Testis (tissue), 3 donors: ENCODE measurements around the gene GATA2. TPM values are rescaled to one million over a fixed set of nuclear protein-coding genes. Genes with fewer than 3 reads are reported as not detected.

ENCODE experiments used
- DNase-seq: peaks from one replicate; pipeline ENCODE4 v3.0.0-alpha.2; 2019
- H3K27ac ChIP-seq, 2 donors: fragments of 200-600 bp; sonication (generic); one replicate each; pipeline ENCODE4 v1.5.1; 2019
- H3K27me3 ChIP-seq: fragments of 200-600 bp; sonication (generic); one replicate; pipeline ENCODE4 v1.5.1; 2019
- H3K36me3 ChIP-seq: fragments of 200-600 bp; sonication (generic); one replicate; pipeline ENCODE4 v1.5.1; 2017; ENCODE audit warnings: low read depth; ENCODE audit errors: missing control alignments
- H3K4me1 ChIP-seq: fragments of 200-600 bp; sonication (generic); one replicate; pipeline ENCODE4 v1.5.1; 2019
- H3K4me3 ChIP-seq, 2 donors: fragments of 200-600 bp; sonication (generic); one replicate each; pipeline ENCODE4 v1.5.1; 2017 to 2019
- H3K9me3 ChIP-seq: fragments of 200-600 bp; sonication (generic); one replicate; pipeline ENCODE4 v1.5.1; 2017
- POLR2A ChIP-seq: fragments of 450-650 bp; IDR thresholded peaks from one replicate; pipeline ENCODE4 v1.6.1; 2017; ENCODE audit warnings: antibody characterized with exemption, mild to moderate bottlenecking, moderate library complexity
- WGBS, 2 donors: methylation state at CpG; one replicate each; pipeline ENCODE4 v1.1.5; 2018; 5-methylcytosine and 5-hydroxymethylcytosine counted together
- intact Hi-C: fragments of 100-400 bp; cut with DNase I; formaldehyde crosslinking; loops from one replicate; pipeline ENCODE4 v1.15.1; 2023; ENCODE audit warnings: low total_unique reads
- polyA plus RNA-seq: library from polyadenylated mRNA; stranded (reverse); fragments of 350-450 nt; fragmentation: Illumina TruSeq; extraction: RNeasy Lipid Tissue Mini Kit (QIAGEN cat#74804); gene quantifications from one replicate; pipeline ENCODE4 v1.2.3, GENCODE V29; 2014; ENCODE audit warnings: low read depth, low replicate concordance; ENCODE audit not compliant: insufficient read depth
- total RNA-seq, 2 donors: library from RNA; depleted of rRNA; stranded (reverse); fragments of >200 nt; gene quantifications; one replicate each; pipeline ENCODE4 v1.2.3, GENCODE V29; 2016
- TF ChIP-seq, protein P1 (sequence below), 3 experiments: fragments of 450-650 bp in 2 of 3; fragments of 200-600 bp in 1 of 3; sonication (generic) in 1 of 3; IDR thresholded peaks; one replicate each; pipeline ENCODE4 v1.5.1; 2016 to 2019; ENCODE audit warnings: antibody characterized with exemption in 3 of 3, mild to moderate bottlenecking in 2 of 3, moderate library complexity in 1 of 3

GATA2 gene
- total and polyA plus RNA-seq, 3 donors from 2014 or later, result 6.6 to 13.5 (median 11.9) TPM

DNA sequence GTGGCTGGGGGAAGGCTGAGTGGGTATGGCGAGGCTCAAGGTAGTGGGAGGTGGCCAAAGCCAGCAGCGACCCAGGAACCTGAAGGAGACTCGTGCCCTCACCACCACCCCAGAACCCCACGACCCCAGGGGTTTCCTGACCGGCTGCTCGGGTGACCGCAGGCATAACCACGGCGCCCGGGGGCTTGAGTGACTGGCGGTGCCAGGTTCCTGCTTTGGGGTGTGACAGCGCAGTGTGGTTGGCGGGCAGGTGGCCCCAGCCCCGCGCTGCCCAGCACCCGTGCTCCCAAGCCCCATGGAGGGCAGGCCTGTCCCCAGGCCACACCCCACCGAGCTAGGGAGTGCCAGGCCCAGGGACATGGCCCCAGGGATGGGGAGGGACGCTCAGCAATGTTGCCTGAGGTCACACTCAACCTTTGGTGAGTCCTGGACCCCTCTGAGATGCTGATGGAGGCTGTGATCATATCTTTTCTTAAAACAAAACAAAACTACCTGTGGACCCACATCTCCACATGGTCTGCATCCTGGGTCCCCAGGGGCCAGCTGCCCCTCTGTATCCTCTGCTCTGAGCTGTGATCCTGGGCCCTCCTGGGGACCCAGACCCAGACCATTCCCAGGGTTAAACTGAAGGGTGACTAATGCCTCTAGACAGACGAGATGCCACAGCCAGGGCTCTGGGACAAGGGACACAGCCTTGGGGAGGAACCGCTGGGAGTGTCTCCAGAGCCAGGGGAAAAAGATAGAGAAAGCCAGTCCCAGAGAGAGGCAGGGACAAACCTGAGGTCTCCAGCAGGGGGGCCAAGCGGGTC, 39.3 kb downstream of the GATA2 start:
- Histone ChIP-seq H3K9me3 (no peaks in the 10 kb centered on the region), H3K4me1 (no peaks in the 10 kb centered on the region), H3K4me3 (no peak overlapping the region), H3K27me3 (no peaks in the 10 kb centered on the region), H3K36me3 (no peaks in the 10 kb centered on the region), H3K27ac (no peak overlapping the region)
- DNase-seq, result no peak
- TF ChIP-seq, protein P1, sequence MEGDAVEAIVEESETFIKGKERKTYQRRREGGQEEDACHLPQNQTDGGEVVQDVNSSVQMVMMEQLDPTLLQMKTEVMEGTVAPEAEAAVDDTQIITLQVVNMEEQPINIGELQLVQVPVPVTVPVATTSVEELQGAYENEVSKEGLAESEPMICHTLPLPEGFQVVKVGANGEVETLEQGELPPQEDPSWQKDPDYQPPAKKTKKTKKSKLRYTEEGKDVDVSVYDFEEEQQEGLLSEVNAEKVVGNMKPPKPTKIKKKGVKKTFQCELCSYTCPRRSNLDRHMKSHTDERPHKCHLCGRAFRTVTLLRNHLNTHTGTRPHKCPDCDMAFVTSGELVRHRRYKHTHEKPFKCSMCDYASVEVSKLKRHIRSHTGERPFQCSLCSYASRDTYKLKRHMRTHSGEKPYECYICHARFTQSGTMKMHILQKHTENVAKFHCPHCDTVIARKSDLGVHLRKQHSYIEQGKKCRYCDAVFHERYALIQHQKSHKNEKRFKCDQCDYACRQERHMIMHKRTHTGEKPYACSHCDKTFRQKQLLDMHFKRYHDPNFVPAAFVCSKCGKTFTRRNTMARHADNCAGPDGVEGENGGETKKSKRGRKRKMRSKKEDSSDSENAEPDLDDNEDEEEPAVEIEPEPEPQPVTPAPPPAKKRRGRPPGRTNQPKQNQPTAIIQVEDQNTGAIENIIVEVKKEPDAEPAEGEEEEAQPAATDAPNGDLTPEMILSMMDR (IDR thresholded peaks at IDR 0.05), result no peak
- no peak for TF ChIP-seq POLR2A
- intact Hi-C loops, result no loop called here
- WGBS, 2 donors, result 82 to 93% methylated on average over 10 to 21 of the region's 21 CpGs

DNA sequence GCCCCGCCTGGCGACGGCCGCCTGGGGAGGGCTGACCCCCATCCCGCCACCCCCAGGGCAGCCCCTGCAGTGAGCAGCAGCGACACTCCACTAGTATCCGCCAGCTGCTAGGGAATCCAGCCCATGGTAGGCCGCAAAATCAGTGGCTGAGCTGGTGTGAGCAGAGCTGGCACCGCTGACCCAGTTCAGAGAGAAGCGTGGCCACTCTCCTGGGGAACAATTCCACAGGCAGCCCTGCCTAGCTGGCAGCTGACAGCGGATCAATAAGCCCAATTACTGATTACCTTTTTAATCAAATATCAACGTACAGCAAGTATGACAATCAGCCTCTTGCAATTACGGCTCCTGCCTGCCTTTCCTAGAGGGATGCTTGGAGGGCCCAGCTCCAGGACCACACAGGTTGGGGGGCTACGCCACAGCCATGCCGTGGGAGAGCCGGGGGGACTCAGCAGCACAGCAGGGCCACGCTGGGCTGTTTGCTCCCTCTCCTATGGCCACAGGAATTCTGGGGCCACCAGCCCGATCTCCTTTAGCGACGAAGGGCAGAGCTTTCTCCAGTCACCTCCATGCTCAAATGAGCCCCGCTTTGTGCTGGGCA, 40.2 kb downstream of the GATA2 start:
- Histone ChIP-seq H3K27ac (no peak overlapping the region), H3K27me3 (no peaks in the 10 kb centered on the region), H3K4me3 (no peak overlapping the region), H3K9me3 (no peaks in the 10 kb centered on the region), H3K4me1 (no peaks in the 10 kb centered on the region), H3K36me3 (no peaks in the 10 kb centered on the region)
- intact Hi-C loops, result no loop called here
- no peak for TF ChIP-seq POLR2A
- TF ChIP-seq, protein P1 (IDR thresholded peaks at IDR 0.05), result no peak
- WGBS, 2 donors, result 85 to 90% methylated on average over 13 to 21 of the region's 21 CpGs
- DNase-seq, result no peak

DNA sequence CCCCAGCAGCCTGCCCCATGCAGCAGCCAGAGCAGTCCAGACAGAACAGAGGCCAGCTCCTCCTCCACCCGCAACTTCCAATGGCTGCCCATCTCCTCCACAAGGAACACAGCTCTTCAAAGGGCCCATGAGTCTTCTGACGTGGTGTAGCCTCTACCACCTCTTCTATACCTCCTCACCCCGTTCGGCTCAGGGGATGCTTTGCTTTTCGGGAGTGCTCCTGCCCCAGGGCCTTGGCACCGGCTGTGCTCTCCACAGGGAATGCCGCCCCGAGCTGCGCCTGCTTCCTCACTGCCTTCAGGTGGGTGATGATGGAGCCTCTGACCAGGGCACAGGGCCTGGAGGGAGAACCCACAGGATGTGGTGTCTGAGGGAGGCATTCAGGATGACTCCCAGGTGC, 40.9 kb downstream of the GATA2 start:
- Histone ChIP-seq H3K27me3 (no peaks in the 10 kb centered on the region), H3K9me3 (no peaks in the 10 kb centered on the region), H3K27ac (no peak overlapping the region), H3K4me1 (no peaks in the 10 kb centered on the region), H3K36me3 (no peaks in the 10 kb centered on the region), H3K4me3 (no peak overlapping the region)
- DNase-seq, result no peak
- TF ChIP-seq POLR2A, result no peak
- TF ChIP-seq, protein P1 (IDR thresholded peaks at IDR 0.05), result no peak
- intact Hi-C loops, result no loop called here
- WGBS, 2 donors, result 92 to 95% methylated on average over 8 to 9 of the region's 9 CpGs

DNA sequence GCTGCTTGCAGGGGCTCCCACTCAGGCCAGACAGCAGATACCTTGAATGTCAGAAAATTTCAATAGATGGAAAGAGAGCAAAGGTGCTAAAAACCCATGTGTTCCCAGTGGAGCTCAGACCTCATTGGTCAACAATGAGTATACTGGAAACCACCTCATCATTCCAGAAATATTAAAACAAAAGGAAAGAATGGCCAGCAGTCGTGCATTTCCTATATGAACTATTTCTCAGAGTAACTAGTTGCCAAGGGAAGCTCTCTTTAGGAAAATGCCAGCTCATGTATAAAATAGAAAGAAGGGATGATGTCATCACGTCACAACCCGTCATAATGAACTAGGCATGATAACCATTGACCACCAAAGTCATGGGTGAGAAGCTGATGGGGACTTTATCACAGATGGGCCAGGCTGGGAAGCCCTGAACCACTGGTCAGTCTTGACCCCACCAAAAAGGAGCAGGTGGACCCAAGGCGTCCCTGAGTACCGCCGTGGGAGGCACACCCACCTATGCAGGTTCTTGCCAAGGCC, 43.8 kb downstream of the GATA2 start:
- intact Hi-C loops, result no loop called here
- 81 to 93% methylated on average over 6 of the region's 6 CpGs for WGBS, 2 donors
- H3K4me1 ChIP-seq, result no peaks in the 10 kb centered on the region
- H3K27ac ChIP-seq, result no peak overlapping the region
- no peak for DNase-seq
- no peak overlapping the region for H3K4me3 ChIP-seq
- H3K27me3 ChIP-seq, result no peaks in the 10 kb centered on the region
- no peaks in the 10 kb centered on the region for H3K9me3 ChIP-seq
- TF ChIP-seq, protein P1 (IDR thresholded peaks at IDR 0.05), result no peak
- TF ChIP-seq POLR2A, result no peak
- no peaks in the 10 kb centered on the region for H3K36me3 ChIP-seq
